NCI-H526 treated with DMSO at 0.1 percent for 48 hours (cell line): Measurements from ENCODE around the gene FLAD1.
"Not testable (repeated sequence)": the region's sequence is repeated elsewhere in the genome, so short reads cannot be mapped to it uniquely, and the experiment has no call there.

Experiments used
- DNase-seq: peaks from one replicate; lab custom pipeline; 2025; lab: John Stamatoyannopoulos, UW

Gene FLAD1

GRCh38 chr1:154969246-154969645 lies 13.9 kb upstream of the FLAD1 start:
- DNase-seq = no peak

- DNase-seq = no peak
These were observed 13.2 kb upstream of the FLAD1 start for GRCh38 chr1:154969860-154970452.

- peak; percentile 58 for DNase-seq
These were observed 12.4 kb upstream of the FLAD1 start, which contains the start of gene SHC1 for GRCh38 chr1:154970631-154971340. TSS of gene SHC1 (minus strand) at chr1:154970747. CDS start at chr1:154970526, 221 bp downstream.

GRCh38 chr1:154971341-154971998 lies 11.7 kb upstream of the FLAD1 start:
- DNase-seq = no peak

GRCh38 chr1:154972213-154972516 lies 11.0 kb upstream of the FLAD1 start:
- DNase-seq = no peak

GRCh38 chr1:154972517-154973343 lies 10.4 kb upstream of the FLAD1 start:
- no peak for DNase-seq

GRCh38 chr1:154973344-154974101 lies 9.6 kb upstream of the FLAD1 start:
- peak; percentile 99 for DNase-seq

- DNase-seq = peak; percentile 100
These were observed 8.9 kb upstream of the FLAD1 start, which contains the start of gene CKS1B for GRCh38 chr1:154974102-154974807. TSS of gene CKS1B (plus strand) at chr1:154974681. CDS start at chr1:154974746, 65 bp downstream.

- peak; percentile 100 for DNase-seq
These were observed 8.2 kb upstream of the FLAD1 start for GRCh38 chr1:154974808-154975408.

- peak; percentile 80 for DNase-seq
These were observed 7.6 kb upstream of the FLAD1 start for GRCh38 chr1:154975409-154976059.

- DNase-seq = not testable (repeated sequence)
These were observed 5.4 kb upstream of the FLAD1 start for GRCh38 chr1:154977762-154978161.

GRCh38 chr1:154978360-154978759 lies 4.8 kb upstream of the FLAD1 start:
- DNase-seq = no peak

GRCh38 chr1:154982341-154982740 lies 803 bp upstream of the FLAD1 start:
- DNase-seq = no peak

GRCh38 chr1:154983776-154984466 lies 777 bp downstream of the FLAD1 start:
- DNase-seq = no peak

- not testable (repeated sequence) for DNase-seq
These were observed 3.6 kb downstream of the FLAD1 start for GRCh38 chr1:154986736-154987135.

- no peak for DNase-seq
These were observed 4.2 kb downstream of the FLAD1 start for GRCh38 chr1:154987326-154987725.

GRCh38 chr1:154988058-154988954 lies 5.2 kb downstream of the FLAD1 start:
- no peak for DNase-seq

GRCh38 chr1:154989195-154989860 lies 6.2 kb downstream of the FLAD1 start:
- no peak for DNase-seq
